GM10248 (cell line): ENCODE results near the gene MTCH1.
"Not testable (repeated sequence)": the region's sequence is repeated elsewhere in the genome, so short reads cannot be mapped to it uniquely, and the experiment has no call there.

Source experiments
- CTCF ChIA-PET: fragments of 300-600 bp; sonication (Branson Sonifier 250); formaldehyde crosslinking; extraction: SDS; loops from one replicate; lab custom pipeline; 2021; ENCODE audit warnings: antibody characterized with exemption; lab: Yijun Ruan, JAX
- POLR2A ChIA-PET: fragments of 350-650 bp; sonication (Branson Sonifier 250); formaldehyde crosslinking; extraction: SDS; loops from one replicate; lab custom pipeline; 2020; ENCODE audit warnings: antibody characterized with exemption; lab: Yijun Ruan, JAX
- DNase-seq: peaks from one replicate; pipeline ENCODE4 v3.0.0; 2012; ENCODE audit errors: extremely low spot score
- CTCF ChIP-seq: IDR thresholded peaks from 2 replicates; pipeline ENCODE4 v1.5.1; 2012; ENCODE audit warnings: mild to moderate bottlenecking, low read depth; ENCODE audit errors: extremely low read depth, missing control alignments, control extremely low read depth

MTCH1 gene

GRCh38 chr6:36953931-36954261, 32.1 kb downstream of the MTCH1 start:
- no peak for TF ChIP-seq CTCF
- no peak for DNase-seq
- ChIA-PET POLR2A (no interaction called here), CTCF (interaction anchor here (0.8 to 4.1 kb wide), 5 partner anchors 9 to 219 kb away, joined by 3 to 15 read pairs (median 3); no protein-coding TSS in a partner anchor)

GRCh38 chr6:36949636-36950035, 36.4 kb downstream of the MTCH1 start:
- no peak for TF ChIP-seq CTCF
- POLR2A ChIA-PET = interaction anchor here (0.6 kb wide), 1 partner anchor 180 kb away, joined by 5 read pairs; no protein-coding TSS in a partner anchor
- no peak for DNase-seq
- CTCF ChIA-PET = interaction anchor here (1.2 kb wide), 1 partner anchor 12 kb away, joined by 6 read pairs; no protein-coding TSS in a partner anchor

GRCh38 chr6:36949076-36949475, 36.9 kb downstream of the MTCH1 start:
- DNase-seq, CTCF ChIA-PET: not testable (repeated sequence)
- POLR2A ChIA-PET = interaction anchor here (0.6 kb wide), 1 partner anchor 180 kb away, joined by 5 read pairs; no protein-coding TSS in a partner anchor

- no peak for TF ChIP-seq CTCF
- CTCF ChIA-PET = interaction anchor here (0.9 to 2.7 kb wide), 2 partner anchors 8 to 118 kb away, joined by 3 to 8 read pairs; no protein-coding TSS in a partner anchor
- no peak for DNase-seq
- POLR2A ChIA-PET = no interaction called here
Observed at GRCh38 chr6:36947570-36948351, 38.2 kb downstream of the MTCH1 start.

- no peak for TF ChIP-seq CTCF
- DNase-seq = no peak
- ChIA-PET CTCF (interaction anchor here (0.9 to 2.7 kb wide), 2 partner anchors 9 to 116 kb away, joined by 3 to 8 read pairs; no protein-coding TSS in a partner anchor), POLR2A (no interaction called here)
Observed at GRCh38 chr6:36946526-36946925, 39.5 kb downstream of the MTCH1 start.

GRCh38 chr6:36945301-36945700, 40.7 kb downstream of the MTCH1 start:
- ChIA-PET CTCF (interaction anchor here (2.7 kb wide), 1 partner anchor 11 kb away, joined by 8 read pairs; no protein-coding TSS in a partner anchor), POLR2A (no interaction called here)
- TF ChIP-seq CTCF = no peak
- DNase-seq = no peak

GRCh38 chr6:36944650-36945049, 41.3 kb downstream of the MTCH1 start:
- CTCF ChIA-PET = interaction anchor here (1.0 kb wide), 1 partner anchor 73 kb away, joined by 3 read pairs; no protein-coding TSS in a partner anchor
- POLR2A ChIA-PET = no interaction called here

GRCh38 chr6:36942329-36942728, 43.7 kb downstream of the MTCH1 start:
- CTCF ChIA-PET, DNase-seq, POLR2A ChIA-PET: not testable (repeated sequence)

More at GRCh38 chr6:36944650-36945049, 41.3 kb downstream of the MTCH1 start:
- TF ChIP-seq CTCF = no peak
- no peak for DNase-seq

- CTCF ChIA-PET, POLR2A ChIA-PET, DNase-seq: not testable (repeated sequence)
Observed at GRCh38 chr6:36941561-36941960, 44.4 kb downstream of the MTCH1 start.
